ENCODE measurements around the gene FAM163B.

Gene FAM163B

GRCh38 chr9:133543772-133544467, 65.3 kb downstream of the FAM163B start:
- DNase-seq (ENCODE audit: low read depth): no peak

- DNase-seq (ENCODE audit: low read depth): no peak
Observed at GRCh38 chr9:133542002-133542401, 67.2 kb downstream of the FAM163B start.

- no peak for DNase-seq (ENCODE audit: low read depth)
Observed at GRCh38 chr9:133540698-133541025, 68.5 kb downstream of the FAM163B start.

GRCh38 chr9:133539991-133540697, 69.0 kb downstream of the FAM163B start:
- DNase-seq (ENCODE audit: low read depth): no peak

- DNase-seq (ENCODE audit: low read depth): no peak
Observed at GRCh38 chr9:133538851-133539833, 70.0 kb downstream of the FAM163B start.

- DNase-seq (ENCODE audit: low read depth): no peak
Observed at GRCh38 chr9:133538176-133538575, 71.0 kb downstream of the FAM163B start.

- DNase-seq (ENCODE audit: low read depth): no peak
Observed at GRCh38 chr9:133537257-133537656, 71.9 kb downstream of the FAM163B start.

GRCh38 chr9:133536536-133536935, 72.7 kb downstream of the FAM163B start:
- no peak for DNase-seq (ENCODE audit: low read depth)

- DNase-seq (ENCODE audit: low read depth): no peak
Observed at GRCh38 chr9:133536080-133536479, 73.1 kb downstream of the FAM163B start.

GRCh38 chr9:133535306-133535877, 73.8 kb downstream of the FAM163B start:
- DNase-seq (ENCODE audit: low read depth): no peak

- DNase-seq (ENCODE audit: low read depth): no peak
Observed at GRCh38 chr9:133534346-133535291, 74.6 kb downstream of the FAM163B start, which contains the start of gene ADAMTSL2. Gene ADAMTSL2, plus strand, starts transcription at chr9:133534704. Its CDS starts 2,009 bp downstream, at chr9:133536713.

- no peak for DNase-seq (ENCODE audit: low read depth)
Observed at GRCh38 chr9:133533857-133534256, 75.3 kb downstream of the FAM163B start.

GRCh38 chr9:133532937-133533668, 76.1 kb downstream of the FAM163B start:
- DNase-seq (ENCODE audit: low read depth): peak; percentile 19

GRCh38 chr9:133531293-133531692, 77.9 kb downstream of the FAM163B start:
- DNase-seq (ENCODE audit: low read depth): no peak

- no peak for DNase-seq (ENCODE audit: low read depth)
Observed at GRCh38 chr9:133529874-133530273, 79.3 kb downstream of the FAM163B start.

- DNase-seq (ENCODE audit: low read depth): no peak
Observed at GRCh38 chr9:133529457-133529856, 79.7 kb downstream of the FAM163B start.

GRCh38 chr9:133528876-133529241, 80.3 kb downstream of the FAM163B start:
- DNase-seq (ENCODE audit: low read depth): no peak

GRCh38 chr9:133528001-133528875, 81.0 kb downstream of the FAM163B start:
- no peak for DNase-seq (ENCODE audit: low read depth)

GRCh38 chr9:133527444-133527920, 81.7 kb downstream of the FAM163B start:
- DNase-seq (ENCODE audit: low read depth): no peak
